Activated T-helper 1 cell treated with anti-CD3 and anti-CD28 coated beads, Interleukin-12 subunit alpha, Interleukin-12 subunit beta, Interleukin-2, Interleukin-4 antibody, amounts not matched to agents 30 ng/mL and 10 ng/mL and 1 ng/mL, durations not matched to agents 14 hours and 24 hours and 36 hours (primary cell): Measurements from ENCODE around the gene MPHOSPH6. TPM values are rescaled to one million over a fixed set of nuclear protein-coding genes. Genes with fewer than 3 reads are reported as not detected.
"Not testable (repeated sequence)": the region's sequence is repeated elsewhere in the genome, so short reads cannot be mapped to it uniquely, and the experiment has no call there.

Source experiments
- DNase-seq: peaks from one replicate; pipeline ENCODE4 v3.0.0; 2021; ENCODE audit warnings: low spot score
- H3K27ac Mint-ChIP-seq: one replicate; pipeline ENCODE4 v1.8.0; 2021; ENCODE audit warnings: mild to moderate bottlenecking, mixed read lengths
- H3K27me3 Mint-ChIP-seq: one replicate; pipeline ENCODE4 v1.8.0; 2022; ENCODE audit warnings: mild to moderate bottlenecking, moderate library complexity, mixed read lengths; ENCODE audit not compliant: insufficient read depth
- H3K36me3 Mint-ChIP-seq: one replicate; pipeline ENCODE4 v1.8.0; 2021; ENCODE audit warnings: low read depth, mixed read lengths
- H3K4me1 Mint-ChIP-seq: one replicate; pipeline ENCODE4 v1.8.0; 2021; ENCODE audit warnings: low read depth, mixed read lengths
- H3K4me3 Mint-ChIP-seq: one replicate; pipeline ENCODE4 v1.8.0; 2021; ENCODE audit warnings: mild to moderate bottlenecking, moderate library complexity, mixed read lengths
- H3K9me3 Mint-ChIP-seq: one replicate; pipeline ENCODE4 v1.8.0; 2021; ENCODE audit warnings: mixed read lengths
- intact Hi-C: fragments of 100-400 bp; cut with micrococcal nuclease; formaldehyde crosslinking; loops from one replicate; pipeline ENCODE4 v1.15.1; 2024
- total RNA-seq: library from RNA; stranded (reverse); gene quantifications from 2 replicates; pipeline ENCODE4 v1.2.3, GENCODE V29; 2022

Gene MPHOSPH6
- total RNA-seq, 1 donor from 2014 or later: 49.8 TPM

DNA sequence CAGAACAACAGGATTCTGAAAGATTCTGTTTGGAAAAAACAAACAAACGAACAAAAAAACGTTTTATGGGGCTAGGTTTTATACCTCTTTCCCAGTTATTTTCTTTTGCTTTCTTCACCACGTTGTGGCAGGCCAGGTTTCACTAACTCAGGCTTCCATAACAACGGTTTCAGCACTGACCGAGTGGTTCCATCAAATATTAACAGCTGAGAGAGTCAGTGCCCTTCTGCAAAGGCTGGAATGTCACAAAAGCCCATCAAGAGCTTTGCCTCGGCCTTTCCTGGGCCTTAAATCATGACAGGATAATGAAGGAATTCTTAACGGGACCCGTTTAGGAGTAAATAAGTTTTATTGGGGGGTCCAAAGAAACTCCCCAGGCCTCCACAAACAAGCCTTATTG lies 34.2 kb downstream of the MPHOSPH6 start:
- peaks cover 6% of the 10 kb centered on the region for H3K27me3 Mint-ChIP-seq
- no peaks in the 10 kb centered on the region for H3K9me3 Mint-ChIP-seq
- intact Hi-C loops: no loop called here
- no peak overlapping the region for H3K4me3 Mint-ChIP-seq
- no peak for DNase-seq
- peaks cover 24% of the 10 kb centered on the region for H3K4me1 Mint-ChIP-seq
- peaks cover 12% of the 10 kb centered on the region for H3K36me3 Mint-ChIP-seq
- H3K27ac Mint-ChIP-seq: no peak overlapping the region

DNA sequence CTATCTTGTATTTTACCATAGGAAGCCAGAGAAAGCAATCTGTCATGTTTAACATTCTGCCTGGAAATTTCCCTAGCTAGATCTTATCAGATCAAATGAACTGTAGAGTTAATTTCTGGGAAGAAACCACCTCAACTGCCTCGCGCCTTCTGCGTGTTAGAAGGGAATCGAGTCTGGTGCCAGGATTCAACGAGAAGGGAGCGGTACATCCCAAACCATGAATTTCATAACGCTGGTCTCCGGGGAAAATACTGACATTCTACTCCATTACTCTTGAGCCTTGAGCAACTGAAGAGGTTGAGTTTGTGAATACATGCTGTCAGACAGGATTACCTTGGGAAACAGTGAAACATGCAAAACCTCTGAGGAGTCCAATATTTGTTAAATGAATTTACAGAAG lies 35.2 kb downstream of the MPHOSPH6 start:
- Mint-ChIP-seq H3K27ac (no peak overlapping the region), H3K9me3 (no peaks in the 10 kb centered on the region), H3K36me3 (peaks cover 12% of the 10 kb centered on the region), H3K27me3 (peaks cover 6% of the 10 kb centered on the region), H3K4me3 (no peak overlapping the region), H3K4me1 (peaks cover 24% of the 10 kb centered on the region)
- no peak for DNase-seq
- intact Hi-C loops: loop anchor here (5.0 kb wide), 1 partner anchor 37 kb away; the partner anchor contains the start of gene MPHOSPH6

DNA sequence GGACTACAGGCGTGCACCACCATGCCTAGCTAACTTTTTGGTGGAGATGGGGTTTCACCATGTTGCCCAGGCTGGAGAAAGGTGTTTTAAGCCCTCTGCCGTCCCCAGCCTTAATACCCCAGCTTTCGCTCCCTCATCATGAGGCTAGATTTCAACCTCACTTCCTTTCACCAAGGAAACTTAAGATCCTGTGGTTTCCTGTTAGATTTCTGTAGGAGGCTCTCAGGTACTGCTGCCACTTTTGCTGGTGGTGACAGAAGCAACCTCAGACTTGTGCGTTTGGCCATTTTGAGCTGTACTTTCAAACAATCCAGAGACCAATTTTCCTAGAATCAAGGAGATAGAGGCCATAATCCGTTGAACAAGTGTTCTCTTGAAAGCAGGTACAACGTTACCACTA lies 36.2 kb downstream of the MPHOSPH6 start:
- H3K27me3 Mint-ChIP-seq: peaks cover 6% of the 10 kb centered on the region
- H3K4me3 Mint-ChIP-seq: peak overlapping the region; percentile 39
- H3K36me3 Mint-ChIP-seq: peaks cover 10% of the 10 kb centered on the region
- intact Hi-C loops: loop anchor here (5.0 kb wide), 1 partner anchor 39 kb away; the partner anchor contains the start of gene MPHOSPH6
- no peak for DNase-seq
- peaks cover 21% of the 10 kb centered on the region for H3K4me1 Mint-ChIP-seq
- H3K27ac Mint-ChIP-seq: no peak overlapping the region
- no peaks in the 10 kb centered on the region for H3K9me3 Mint-ChIP-seq

DNA sequence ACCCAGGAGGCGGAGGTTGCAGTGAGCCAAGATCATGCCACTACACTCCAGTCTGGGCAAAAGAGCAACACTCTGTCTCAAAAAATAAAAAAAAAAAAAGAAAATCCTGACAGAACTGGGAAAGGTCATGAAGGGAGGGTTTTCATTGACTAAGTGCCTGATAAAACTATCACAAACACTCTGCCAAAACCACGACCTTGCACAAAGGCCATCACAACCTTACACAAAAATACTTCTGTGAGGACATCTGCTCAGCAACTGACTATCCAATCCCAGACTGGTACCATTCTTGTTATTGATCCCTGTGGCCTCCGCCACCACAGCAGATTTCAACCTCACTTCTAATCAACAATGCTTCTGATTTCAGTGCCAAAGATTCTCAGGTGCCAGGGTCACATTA lies 40.1 kb downstream of the MPHOSPH6 start:
- no peaks in the 10 kb centered on the region for H3K36me3 Mint-ChIP-seq
- H3K27ac Mint-ChIP-seq: no peak overlapping the region
- peaks cover 12% of the 10 kb centered on the region for H3K27me3 Mint-ChIP-seq
- peaks cover 19% of the 10 kb centered on the region for H3K4me1 Mint-ChIP-seq
- intact Hi-C loops: loop anchor here (5.0 kb wide), 1 partner anchor 42 kb away; the partner anchor contains the start of gene MPHOSPH6
- no peaks in the 10 kb centered on the region for H3K9me3 Mint-ChIP-seq
- no peak overlapping the region for H3K4me3 Mint-ChIP-seq
- no peak for DNase-seq

DNA sequence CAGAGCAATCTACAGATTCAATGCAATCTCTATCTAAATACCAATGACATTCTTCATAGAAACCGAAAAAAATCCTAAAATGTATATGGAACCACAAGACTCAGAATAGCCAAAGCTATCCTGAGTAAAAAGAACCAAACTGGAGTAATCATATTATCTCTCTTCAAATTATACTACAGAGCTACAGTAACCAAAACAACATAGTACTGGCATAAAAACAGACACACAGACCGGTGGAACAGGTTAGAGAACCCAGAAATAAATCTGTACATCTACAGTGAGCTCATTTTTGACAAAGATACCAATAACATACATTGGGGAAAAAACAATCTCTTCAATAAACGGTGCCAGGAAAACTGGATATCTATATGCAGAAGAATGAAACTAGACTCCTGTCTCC lies 45.4 kb downstream of the MPHOSPH6 start:
- no peak for DNase-seq
- H3K27me3 Mint-ChIP-seq: peaks cover 19% of the 10 kb centered on the region
- H3K4me1 Mint-ChIP-seq: no peaks in the 10 kb centered on the region
- H3K27ac Mint-ChIP-seq: no peak overlapping the region
- no peaks in the 10 kb centered on the region for H3K9me3 Mint-ChIP-seq
- no peak overlapping the region for H3K4me3 Mint-ChIP-seq
- intact Hi-C loops: no loop called here
- no peaks in the 10 kb centered on the region for H3K36me3 Mint-ChIP-seq

DNA sequence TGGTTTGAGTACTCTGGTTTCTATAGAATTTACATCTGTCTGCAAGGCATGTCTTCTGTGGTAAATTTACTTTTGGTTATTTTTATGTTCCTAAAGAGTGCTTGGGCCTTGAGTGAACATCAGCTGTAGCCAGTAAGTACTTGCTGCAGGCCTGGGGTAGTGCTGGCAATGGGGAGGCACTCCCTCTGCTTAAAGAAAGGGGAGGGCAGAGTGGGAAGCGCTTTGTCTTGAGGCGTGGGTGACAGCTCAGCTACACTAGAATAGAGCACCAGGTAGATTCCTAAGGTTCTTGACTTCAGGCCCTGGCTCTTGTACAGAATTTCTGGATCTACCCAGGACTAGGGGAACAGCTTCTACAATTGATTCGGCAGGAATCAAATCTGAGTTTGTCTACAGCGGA lies 50.6 kb downstream of the MPHOSPH6 start:
- peaks cover 8% of the 10 kb centered on the region for H3K27me3 Mint-ChIP-seq
- H3K4me3 Mint-ChIP-seq: no peak overlapping the region
- H3K27ac Mint-ChIP-seq: no peak overlapping the region

DNA sequence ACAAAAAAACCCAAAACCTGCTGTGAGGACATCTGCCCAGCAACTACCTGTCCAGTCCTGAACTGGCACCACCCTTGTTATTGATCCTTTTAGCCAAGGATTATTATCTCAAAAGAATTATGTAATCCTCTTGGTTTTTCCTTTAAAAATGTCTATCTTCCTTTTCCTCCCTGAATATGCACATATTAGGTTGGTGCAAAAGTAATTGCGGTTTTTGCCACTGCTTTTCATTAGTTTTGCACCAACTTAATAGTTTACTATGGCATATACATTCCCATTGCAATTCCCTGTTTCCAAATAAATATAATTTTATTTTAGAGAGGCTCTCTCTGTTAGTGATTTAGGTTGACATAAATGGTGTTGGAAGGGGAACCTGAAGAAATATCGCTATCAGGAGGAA lies 51.3 kb downstream of the MPHOSPH6 start:
- Mint-ChIP-seq H3K27me3 (peaks cover 5% of the 10 kb centered on the region), H3K9me3 (no peaks in the 10 kb centered on the region), H3K4me1 (no peaks in the 10 kb centered on the region), H3K27ac (no peak overlapping the region), H3K36me3 (no peaks in the 10 kb centered on the region), H3K4me3 (no peak overlapping the region)
- DNase-seq: no peak
- intact Hi-C loops: no loop called here

More for the DNA sequence above, 50.6 kb downstream of the MPHOSPH6 start:
- no peaks in the 10 kb centered on the region for H3K9me3 Mint-ChIP-seq
- H3K36me3 Mint-ChIP-seq: no peaks in the 10 kb centered on the region
- no peak for DNase-seq
- H3K4me1 Mint-ChIP-seq: no peaks in the 10 kb centered on the region
- intact Hi-C loops: no loop called here

DNA sequence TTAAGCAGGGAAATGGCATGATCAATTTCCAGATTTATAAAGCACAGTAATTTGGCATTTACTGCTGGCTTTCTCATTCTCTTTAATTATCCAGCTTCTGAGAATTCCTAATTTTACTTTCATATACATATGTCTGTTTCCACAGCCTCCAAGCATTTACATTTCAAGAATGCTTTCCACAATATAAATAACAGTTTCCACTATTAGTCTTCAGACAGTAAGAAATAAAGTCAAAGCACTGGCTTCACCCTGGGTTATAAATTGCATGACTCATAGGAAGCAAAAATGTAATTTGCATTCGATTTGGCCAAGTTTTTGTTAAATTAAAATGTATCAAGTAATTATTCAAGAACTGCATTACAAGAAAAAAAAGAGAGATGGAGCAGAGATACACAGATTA lies 53.5 kb downstream of the MPHOSPH6 start:
- H3K27me3 Mint-ChIP-seq: no peaks in the 10 kb centered on the region
- no peaks in the 10 kb centered on the region for H3K4me1 Mint-ChIP-seq
- intact Hi-C loops: no loop called here
- H3K36me3 Mint-ChIP-seq: no peaks in the 10 kb centered on the region
- no peak for DNase-seq
- H3K9me3 Mint-ChIP-seq: no peaks in the 10 kb centered on the region
- no peak overlapping the region for H3K27ac Mint-ChIP-seq
- H3K4me3 Mint-ChIP-seq: no peak overlapping the region

DNA sequence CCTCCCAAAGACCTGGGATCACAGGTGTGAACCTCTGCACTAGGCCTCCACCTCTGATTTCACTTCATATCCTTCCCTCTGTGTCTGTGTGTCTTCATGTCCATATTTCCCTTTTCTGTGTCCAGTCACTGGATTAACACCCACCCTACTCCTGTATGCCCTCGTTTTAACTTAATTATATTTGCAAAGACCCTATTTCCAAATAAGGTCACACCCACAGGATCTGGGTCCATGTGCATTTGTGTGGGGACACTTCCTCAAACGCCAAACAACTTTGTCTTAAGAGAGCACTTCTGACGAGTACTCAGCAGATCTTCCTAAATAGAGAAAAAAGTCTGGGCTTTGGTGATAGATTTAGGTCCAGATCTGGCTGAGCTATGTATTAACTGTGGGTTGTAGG lies 56.3 kb downstream of the MPHOSPH6 start:
- intact Hi-C loops: no loop called here
- Mint-ChIP-seq H3K4me3 (no peak overlapping the region), H3K27me3 (no peaks in the 10 kb centered on the region), H3K4me1 (no peaks in the 10 kb centered on the region), H3K9me3 (no peaks in the 10 kb centered on the region), H3K36me3 (no peaks in the 10 kb centered on the region), H3K27ac (no peak overlapping the region)
- DNase-seq: no peak

DNA sequence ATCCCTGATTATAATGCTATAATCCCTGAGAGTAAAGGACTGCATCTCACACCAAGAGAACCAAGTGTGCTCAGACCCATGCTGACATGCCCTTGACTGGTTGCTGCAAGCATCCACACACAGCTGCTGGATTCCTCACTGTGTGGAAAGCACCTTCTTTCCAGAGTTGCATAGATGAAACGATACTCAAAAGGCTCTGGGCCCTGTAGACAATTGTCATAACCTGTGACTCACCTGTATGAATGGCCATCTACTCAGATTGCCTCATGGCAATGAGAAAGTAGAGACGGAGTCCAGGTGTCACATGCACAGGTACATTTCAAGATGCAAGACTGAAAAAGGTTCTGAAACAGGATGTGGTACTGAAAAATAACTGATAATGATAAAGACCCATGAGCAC lies 58.1 kb downstream of the MPHOSPH6 start:
- DNase-seq: no peak
- no peaks in the 10 kb centered on the region for H3K4me1 Mint-ChIP-seq
- H3K9me3 Mint-ChIP-seq: no peaks in the 10 kb centered on the region
- intact Hi-C loops: no loop called here
- H3K27ac Mint-ChIP-seq: no peak overlapping the region
- H3K27me3 Mint-ChIP-seq: no peaks in the 10 kb centered on the region
- no peaks in the 10 kb centered on the region for H3K36me3 Mint-ChIP-seq
- H3K4me3 Mint-ChIP-seq: no peak overlapping the region

DNA sequence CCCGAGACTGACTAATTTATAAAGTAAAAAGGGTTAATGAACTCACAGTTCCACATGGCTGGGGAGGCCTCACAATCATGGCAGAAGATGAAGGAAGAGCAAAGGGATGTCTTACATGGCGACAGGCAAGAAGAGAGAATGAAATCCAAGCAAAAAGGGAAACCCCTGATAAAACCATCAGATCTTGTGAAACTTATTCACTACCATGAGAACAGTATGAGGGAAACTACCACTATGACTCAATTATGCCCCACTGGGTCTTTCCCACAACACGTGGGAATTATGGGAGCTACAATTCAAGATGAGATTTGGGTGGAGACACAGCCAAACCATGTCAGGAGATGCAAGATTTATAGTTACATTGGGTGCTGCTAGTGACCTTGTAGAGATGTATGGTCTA lies 60.8 kb downstream of the MPHOSPH6 start:
- H3K4me1 Mint-ChIP-seq, DNase-seq, H3K27ac Mint-ChIP-seq, intact Hi-C loops, H3K4me3 Mint-ChIP-seq, H3K36me3 Mint-ChIP-seq, H3K9me3 Mint-ChIP-seq, H3K27me3 Mint-ChIP-seq: not testable (repeated sequence)

DNA sequence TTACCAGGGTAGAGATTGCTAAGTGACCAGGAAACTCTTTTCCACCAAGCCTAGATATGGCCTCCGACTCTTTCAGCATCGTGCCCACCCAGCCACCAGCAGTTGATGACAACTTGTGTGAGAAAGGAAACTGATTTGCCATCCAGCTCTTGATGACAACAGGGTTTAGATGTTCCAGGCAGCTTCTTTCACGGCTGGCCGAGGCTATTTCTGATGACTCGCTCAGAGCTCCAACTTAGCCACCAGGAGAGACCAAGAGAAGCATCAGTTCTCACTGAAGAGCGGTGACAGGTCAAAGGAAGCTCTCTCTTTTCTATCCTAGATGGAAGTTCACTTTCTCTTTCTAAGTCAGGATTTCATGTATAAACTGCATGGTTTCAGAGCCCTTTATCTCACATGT lies 61.2 kb downstream of the MPHOSPH6 start:
- intact Hi-C loops: no loop called here
- Mint-ChIP-seq H3K4me1 (no peaks in the 10 kb centered on the region), H3K27ac (no peak overlapping the region), H3K9me3 (no peaks in the 10 kb centered on the region), H3K4me3 (no peak overlapping the region), H3K36me3 (no peaks in the 10 kb centered on the region), H3K27me3 (peaks cover 11% of the 10 kb centered on the region)
- DNase-seq: no peak

DNA sequence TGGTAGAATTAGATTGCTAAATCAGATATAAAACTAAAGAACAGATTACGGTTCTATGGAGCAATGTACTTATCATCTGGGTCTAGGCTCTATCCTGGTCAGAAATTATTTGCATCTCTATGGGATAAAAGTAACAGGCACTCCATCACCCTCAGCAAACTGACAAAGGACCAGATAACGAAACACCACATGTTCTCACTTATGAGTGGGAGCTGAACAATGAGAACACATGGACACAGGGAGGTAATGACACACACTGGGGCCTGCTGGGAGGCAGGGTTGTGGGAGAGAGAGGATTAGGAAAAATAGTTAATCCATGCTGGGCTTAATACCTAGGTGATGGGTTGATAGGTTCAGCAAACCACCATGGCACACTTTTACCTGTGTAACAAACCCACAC lies 61.9 kb downstream of the MPHOSPH6 start:
- H3K27me3 Mint-ChIP-seq: peaks cover 12% of the 10 kb centered on the region
- H3K4me1 Mint-ChIP-seq: no peaks in the 10 kb centered on the region
- no peaks in the 10 kb centered on the region for H3K9me3 Mint-ChIP-seq
- intact Hi-C loops: no loop called here
- no peaks in the 10 kb centered on the region for H3K36me3 Mint-ChIP-seq
- H3K4me3 Mint-ChIP-seq: no peak overlapping the region
- H3K27ac Mint-ChIP-seq: no peak overlapping the region
- DNase-seq: no peak

DNA sequence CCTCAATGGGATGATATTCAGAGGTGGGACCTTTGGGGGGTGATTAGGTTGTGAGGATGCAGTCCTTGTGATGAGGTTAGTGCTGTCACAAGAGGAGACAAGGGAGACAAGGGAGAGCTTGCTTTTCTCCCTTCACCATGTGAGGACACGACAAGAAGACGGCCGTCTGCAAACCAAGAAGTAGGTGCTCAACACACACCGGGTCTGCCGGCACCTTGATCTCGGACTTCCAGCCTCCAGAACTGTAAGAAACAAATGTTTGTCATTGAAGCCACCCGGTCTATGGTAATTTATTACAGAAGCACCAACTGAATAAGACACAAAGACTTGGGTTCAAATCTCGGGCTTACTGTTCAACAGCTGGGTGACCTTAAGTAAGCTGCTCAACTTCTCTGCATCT lies 64.9 kb downstream of the MPHOSPH6 start:
- H3K27me3 Mint-ChIP-seq: peaks cover 12% of the 10 kb centered on the region
- intact Hi-C loops: no loop called here
- DNase-seq: no peak

More for the DNA sequence above, 64.9 kb downstream of the MPHOSPH6 start:
- H3K36me3 Mint-ChIP-seq: no peaks in the 10 kb centered on the region
- H3K4me3 Mint-ChIP-seq: no peak overlapping the region
- no peaks in the 10 kb centered on the region for H3K4me1 Mint-ChIP-seq
- no peaks in the 10 kb centered on the region for H3K9me3 Mint-ChIP-seq
- no peak overlapping the region for H3K27ac Mint-ChIP-seq
